HCT116 (cell line): ENCODE measurements around the gene C5orf52. TPM values are rescaled to one million over a fixed set of nuclear protein-coding genes. Genes with fewer than 3 reads are reported as not detected.

ENCODE experiments used
- ATAC-seq: fragments of 200-7000 bp; cut with Tn5 transposase; 2 replicates; pipeline ENCODE4 v1.9.1; 2020; ENCODE audit warnings: mild to moderate bottlenecking, moderate library complexity
- BruUV-seq: library from RNA; stranded (reverse); fragments of 400-500 nt; replicated peaks from 2 replicates; lab custom pipeline; 2021; lab: Mats Ljungman, UMichigan
- CTCF ChIA-PET: fragments of 300-600 bp; sonication (Branson Sonifier 250); formaldehyde crosslinking; loops from one replicate; lab custom pipeline; 2021; ENCODE audit warnings: antibody characterized with exemption; lab: Charles Lee
- POLR2A ChIA-PET: fragments of 300-600, 350-600 bp; sonication (Branson Sonifier 250); formaldehyde crosslinking; loops from one replicate; lab custom pipeline; 2021; ENCODE audit warnings: antibody characterized with exemption; lab: Charles Lee
- RAD21 ChIA-PET, 2 experiments: fragments of 300-600 bp; sonication (Branson Sonifier 250); formaldehyde crosslinking; loops; one replicate each; lab custom pipeline; 2023; ENCODE audit warnings: low total read pairs in 2 of 2; ENCODE audit not compliant: uncharacterized antibody in 2 of 2, unreplicated experiment in 2 of 2, low non-redundant PET in 1 of 2; lab: Charles Lee
- DNase-seq: peaks from one replicate; pipeline ENCODE4 v3.0.0-alpha.2; 2010; ENCODE audit warnings: low read depth, low spot score
- H2AFZ ChIP-seq: fragments of 200-600 bp; shearing (Covaris generic), sonication (generic); 2 replicates; pipeline ENCODE4 v1.6.1; 2017; ENCODE audit warnings: low read depth, mixed run types, mixed read lengths, antibody characterized with exemption, low read length; ENCODE audit not compliant: poor library complexity, severe bottlenecking
- H3K27ac ChIP-seq: 2 replicates; pipeline ENCODE4 v1.5.1; 2012; ENCODE audit warnings: low read depth, low read length
- H3K27me3 ChIP-seq: fragments of 200-600 bp; sonication (generic); 2 replicates; pipeline ENCODE4 v1.6.1; 2016; ENCODE audit warnings: mixed run types, low read length, mixed read lengths; ENCODE audit not compliant: insufficient read depth
- H3K36me3 ChIP-seq, 2 experiments: fragments of 200-500 bp in 1 of 2; fragments of 200-600 bp in 1 of 2; sonication (Bioruptor generic) in 1 of 2; sonication (generic) in 1 of 2; 2 replicates each; pipeline versions ENCODE4 v1.5.1 to v1.6.1; 2014 to 2016; ENCODE audit warnings: low read length in 2 of 2, inconsistent platforms in 1 of 2, mixed read lengths in 1 of 2, mixed run types in 1 of 2; ENCODE audit not compliant: insufficient read depth in 2 of 2, control insufficient read depth in 1 of 2
- H3K4me1 ChIP-seq, 2 experiments: fragments of 200-600 bp in 1 of 2; sonication (generic) in 1 of 2; 2 replicates each; pipeline versions ENCODE4 v1.5.1 to v1.6.1; 2012 to 2017; ENCODE audit warnings: low read length in 2 of 2, inconsistent platforms in 1 of 2, mild to moderate bottlenecking in 1 of 2, mixed read lengths in 1 of 2, mixed run types in 1 of 2, moderate library complexity in 1 of 2; ENCODE audit not compliant: insufficient read depth in 2 of 2, control insufficient read depth in 1 of 2
- H3K4me2 ChIP-seq: fragments of 200-600 bp; sonication (generic); 2 replicates; pipeline ENCODE4 v1.6.1; 2017; ENCODE audit warnings: mixed run types, low read length, mixed read lengths
- H3K4me3 ChIP-seq, 2 experiments: fragments of 200-600 bp in 1 of 2; sonication (generic) in 1 of 2; replicated peaks in 1 of 2; 2 replicates each; pipeline ENCODE4 v1.5.1; 2011 to 2016; ENCODE audit warnings: low read length in 2 of 2, control low read depth in 1 of 2, low read depth in 1 of 2, mild to moderate bottlenecking in 1 of 2, mixed read lengths in 1 of 2, mixed run types in 1 of 2
- H3K79me2 ChIP-seq: fragments of 200-600 bp; sonication (generic); 2 replicates; pipeline ENCODE4 v1.6.1; 2017; ENCODE audit warnings: mild to moderate bottlenecking, mixed run types, low read length, moderate library complexity, mixed read lengths; ENCODE audit not compliant: insufficient read depth
- H3K9ac ChIP-seq: fragments of 200-600 bp; sonication (generic); 2 replicates; pipeline ENCODE4 v1.6.1; 2016; ENCODE audit warnings: low read length, mixed read lengths
- H3K9me2 ChIP-seq: fragments of 200-600 bp; sonication (generic), shearing (Covaris generic); 2 replicates; pipeline ENCODE4 v1.6.1; 2017; ENCODE audit warnings: mixed run types, mild to moderate bottlenecking, moderate library complexity; ENCODE audit not compliant: insufficient read depth
- H3K9me3 ChIP-seq, 2 experiments: fragments of 200-500 bp in 1 of 2; fragments of 200-600 bp in 1 of 2; sonication (Bioruptor generic) in 1 of 2; sonication (generic) in 1 of 2; 2 replicates each; pipeline ENCODE4 v1.6.1; 2014 to 2017; ENCODE audit warnings: low read length in 2 of 2, mixed read lengths in 2 of 2, inconsistent platforms in 1 of 2, low read depth in 1 of 2, mild to moderate bottlenecking in 1 of 2, mixed run types in 1 of 2, moderate library complexity in 1 of 2; ENCODE audit not compliant: control insufficient read depth in 1 of 2, insufficient read depth in 1 of 2
- H4K20me1 ChIP-seq: fragments of 200-600 bp; sonication (generic), shearing (Covaris generic); 2 replicates; pipeline ENCODE4 v1.6.1; 2017; ENCODE audit warnings: mixed run types, mild to moderate bottlenecking, moderate library complexity; ENCODE audit not compliant: insufficient read depth
- ATF3 ChIP-seq: IDR thresholded peaks from 2 replicates; pipeline ENCODE4 v1.6.1; 2012
- CEBPB ChIP-seq: IDR thresholded peaks from 2 replicates; pipeline ENCODE4 v1.6.1; 2012; ENCODE audit warnings: low read depth
- CTCF ChIP-seq, 3 experiments: fragments of 200-600 bp in 1 of 3; sonication (generic) in 1 of 3; IDR thresholded peaks in 2 of 3; conservative IDR thresholded peaks in 1 of 3; 2 replicates each; pipeline ENCODE4 v1.5.1; 2012 to 2017; ENCODE audit warnings: low read depth in 2 of 3, low read length in 2 of 3, antibody characterized with exemption in 1 of 3, borderline replicate concordance in 1 of 3, control low read depth in 1 of 3, mild to moderate bottlenecking in 1 of 3, mixed read lengths in 1 of 3, mixed run types in 1 of 3, moderate library complexity in 1 of 3; ENCODE audit not compliant: insufficient read depth in 1 of 3
- EZH2phosphoT487 ChIP-seq: fragments of 200-600 bp; IDR thresholded peaks from 2 replicates; pipeline ENCODE4 v1.6.1; 2018; ENCODE audit warnings: antibody characterized with exemption, borderline replicate concordance
- MAX ChIP-seq: IDR thresholded peaks from 2 replicates; pipeline ENCODE4 v1.6.1; 2012
- POLR2AphosphoS5 ChIP-seq: IDR thresholded peaks from 2 replicates; pipeline ENCODE4 v1.6.1; 2011; ENCODE audit warnings: mild to moderate bottlenecking, low read depth, low read length, moderate library complexity
- REST ChIP-seq: IDR thresholded peaks from 2 replicates; pipeline ENCODE4 v1.6.1; 2012; ENCODE audit warnings: low read depth
- SP1 ChIP-seq: IDR thresholded peaks from 2 replicates; pipeline ENCODE4 v1.6.1; 2012; ENCODE audit warnings: low read depth
- ZNF274 ChIP-seq: fragments of 200-500 bp; sonication (Bioruptor generic); IDR thresholded peaks from 2 replicates; pipeline ENCODE4 v1.6.1; 2014; ENCODE audit warnings: mild to moderate bottlenecking, low read depth, low read length, inconsistent platforms
- intact Hi-C: fragments of 100-400 bp; cut with micrococcal nuclease; formaldehyde crosslinking; loops from 2 replicates; pipeline ENCODE4 v1.10.0; 2022
- total RNA-seq: library from RNA; stranded (reverse); gene quantifications from one replicate; pipeline ENCODE4 v1.2.1, GENCODE V29; 2021; ENCODE audit not compliant: unreplicated experiment

The C5orf52 gene
- total RNA-seq, 1 experiment from 2014 or later: not detected

GRCh38 chr5:157652377-157652692, 19.0 kb upstream of the C5orf52 start, which contains the start of gene SOX30:
Gene SOX30 (minus strand): TSS chr5:157652438. CDS start chr5:157652078, 360 bp downstream.
- ChIA-PET POLR2A (no interaction called here), RAD21 (no interaction called here), CTCF (no interaction called here)
- ATAC-seq (no peak), DNase-seq (no peak)
- intact Hi-C loops: no loop called here
- H3K27ac ChIP-seq: no peak within 1 kb of the TSS
- no peak within 1 kb of the TSS for H2AFZ ChIP-seq
- no peaks in the 10 kb centered on the region for H4K20me1 ChIP-seq
- H3K9ac ChIP-seq: no peak within 1 kb of the TSS
- no peak within 1 kb of the TSS for H3K4me3 ChIP-seq
- H3K9me2 ChIP-seq: no peaks in the 10 kb centered on the region
- no peaks in the 10 kb centered on the region for H3K9me3 ChIP-seq
- H3K4me1 ChIP-seq: peaks cover 0 to 9% of the 10 kb centered on the region in 2 experiments; a peak in 1 of 4 replicates
- no peaks in the 10 kb centered on the region for H3K27me3 ChIP-seq
- no TSS peak for BruUV-seq
- H3K36me3 ChIP-seq: no peaks in the 10 kb centered on the region
- no peaks in the 10 kb centered on the region for H3K79me2 ChIP-seq
- TF ChIP-seq MAX (no peak), CEBPB (no peak), SP1 (no peak), ZNF274 (no peak), EZH2phosphoT487 (no peak), CTCF (IDR thresholded peaks at IDR 0.05 in 2 of 3, conservative IDR thresholded peaks at IDR 0.05 in 1 of 3; ENCODE audit: borderline replicate concordance in 1 of 3, insufficient read depth in 1 of 3, low read depth in 2 of 3, low read length in 2 of 3) (no peak), ATF3 (no peak)
- no peak within 1 kb of the TSS for H3K4me2 ChIP-seq

- no peaks in the 10 kb centered on the region for H3K27me3 ChIP-seq
- no peaks in the 10 kb centered on the region for H3K9me3 ChIP-seq
- ATAC-seq (no peak), DNase-seq (no peak)
- no peak overlapping the region for H3K4me2 ChIP-seq
- POLR2A ChIA-PET: no interaction called here
- CTCF ChIA-PET: no interaction called here
- no peaks in the 10 kb centered on the region for H3K79me2 ChIP-seq
- TF ChIP-seq POLR2AphosphoS5 (no peak), REST (no peak)
- TF ChIP-seq, all 23 proteins: peak for 0
- RAD21 ChIA-PET: no interaction called here
- Histone ChIP-seq H3K4me3 (no peak overlapping the region), H3K4me1 (no peaks in the 10 kb centered on the region), H3K9ac (no peak overlapping the region), H2AFZ (no peak overlapping the region), H3K27ac (no peak overlapping the region), H4K20me1 (no peaks in the 10 kb centered on the region), H3K9me2 (no peaks in the 10 kb centered on the region), H3K36me3 (no peaks in the 10 kb centered on the region)
- no TSS peak for BruUV-seq
- intact Hi-C loops: no loop called here
Measured at GRCh38 chr5:157657516-157657915, 13.8 kb upstream of the C5orf52 start.
